ENCODE measurements around the gene PLEKHA5.

DNA sequence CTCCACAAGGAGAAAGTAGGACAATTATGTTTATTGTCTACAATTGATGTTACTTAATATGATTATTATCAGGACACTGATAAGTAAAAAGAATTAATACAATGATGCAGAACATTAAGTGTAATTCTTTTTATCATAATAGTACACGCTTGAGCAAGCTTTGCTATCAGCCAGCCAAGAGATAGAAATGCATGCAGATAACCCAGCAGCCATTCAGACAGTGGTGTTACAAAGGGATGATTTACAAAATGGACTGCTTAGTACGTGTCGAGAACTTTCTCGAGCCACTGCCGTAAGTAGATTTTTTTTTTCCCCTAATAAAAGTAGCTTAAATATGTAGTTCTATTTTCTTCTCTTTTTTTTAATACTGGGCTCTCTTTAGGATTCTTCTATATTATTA is 192.8 kb downstream of the PLEKHA5 start:
- TF ChIP-seq, protein P1, sequence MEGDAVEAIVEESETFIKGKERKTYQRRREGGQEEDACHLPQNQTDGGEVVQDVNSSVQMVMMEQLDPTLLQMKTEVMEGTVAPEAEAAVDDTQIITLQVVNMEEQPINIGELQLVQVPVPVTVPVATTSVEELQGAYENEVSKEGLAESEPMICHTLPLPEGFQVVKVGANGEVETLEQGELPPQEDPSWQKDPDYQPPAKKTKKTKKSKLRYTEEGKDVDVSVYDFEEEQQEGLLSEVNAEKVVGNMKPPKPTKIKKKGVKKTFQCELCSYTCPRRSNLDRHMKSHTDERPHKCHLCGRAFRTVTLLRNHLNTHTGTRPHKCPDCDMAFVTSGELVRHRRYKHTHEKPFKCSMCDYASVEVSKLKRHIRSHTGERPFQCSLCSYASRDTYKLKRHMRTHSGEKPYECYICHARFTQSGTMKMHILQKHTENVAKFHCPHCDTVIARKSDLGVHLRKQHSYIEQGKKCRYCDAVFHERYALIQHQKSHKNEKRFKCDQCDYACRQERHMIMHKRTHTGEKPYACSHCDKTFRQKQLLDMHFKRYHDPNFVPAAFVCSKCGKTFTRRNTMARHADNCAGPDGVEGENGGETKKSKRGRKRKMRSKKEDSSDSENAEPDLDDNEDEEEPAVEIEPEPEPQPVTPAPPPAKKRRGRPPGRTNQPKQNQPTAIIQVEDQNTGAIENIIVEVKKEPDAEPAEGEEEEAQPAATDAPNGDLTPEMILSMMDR (IDR thresholded peaks at IDR 0.05) = no peak
- TF ChIP-seq POLR2A (IDR thresholded peaks at IDR 0.05) (no peak), EP300 (IDR thresholded peaks at IDR 0.05; ENCODE audit: low read depth) (no peak), POLR2AphosphoS5 (IDR thresholded peaks at IDR 0.05) (no peak)
